Fibroblast of skin of right quadriceps (primary cell): Measurements from ENCODE around the gene SSBP4.

ENCODE experiments used
- DNase-seq: peaks from one replicate; pipeline ENCODE4 v3.0.0-alpha.2; 2013

Gene SSBP4

DNA sequence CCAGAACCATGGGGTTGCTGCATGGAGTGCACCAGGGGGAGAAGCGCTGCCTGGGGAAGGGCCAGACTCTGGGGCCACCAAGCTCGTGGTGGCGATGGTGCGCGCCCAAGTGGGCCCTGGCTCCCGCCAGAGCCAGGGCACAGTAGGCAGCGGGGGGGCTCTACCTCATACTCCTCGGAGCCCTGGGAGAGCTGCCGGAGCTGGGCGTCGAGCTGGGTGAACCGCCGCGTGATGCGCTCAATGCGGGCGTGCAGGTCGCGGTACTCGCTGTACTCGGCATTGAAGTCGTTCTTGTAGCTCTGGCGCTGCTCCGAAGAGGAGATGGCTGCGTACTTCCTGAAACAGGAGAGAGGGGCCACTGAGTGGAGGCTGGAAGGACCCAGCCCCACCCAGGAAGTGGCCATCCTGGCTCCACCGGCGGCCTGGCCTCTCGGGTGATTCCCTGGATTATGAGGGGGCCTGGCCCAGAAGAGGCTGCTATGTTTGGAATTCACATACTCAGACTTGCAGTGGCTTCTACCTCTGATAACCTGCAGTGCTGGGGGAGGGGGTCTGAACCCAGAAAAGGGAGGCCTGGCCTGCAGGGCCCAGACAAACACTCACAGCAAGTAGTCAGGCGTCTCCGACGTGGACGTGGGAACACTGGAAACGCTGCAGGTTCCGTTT is 27.1 kb downstream of the SSBP4 start:
- no peak for DNase-seq

DNA sequence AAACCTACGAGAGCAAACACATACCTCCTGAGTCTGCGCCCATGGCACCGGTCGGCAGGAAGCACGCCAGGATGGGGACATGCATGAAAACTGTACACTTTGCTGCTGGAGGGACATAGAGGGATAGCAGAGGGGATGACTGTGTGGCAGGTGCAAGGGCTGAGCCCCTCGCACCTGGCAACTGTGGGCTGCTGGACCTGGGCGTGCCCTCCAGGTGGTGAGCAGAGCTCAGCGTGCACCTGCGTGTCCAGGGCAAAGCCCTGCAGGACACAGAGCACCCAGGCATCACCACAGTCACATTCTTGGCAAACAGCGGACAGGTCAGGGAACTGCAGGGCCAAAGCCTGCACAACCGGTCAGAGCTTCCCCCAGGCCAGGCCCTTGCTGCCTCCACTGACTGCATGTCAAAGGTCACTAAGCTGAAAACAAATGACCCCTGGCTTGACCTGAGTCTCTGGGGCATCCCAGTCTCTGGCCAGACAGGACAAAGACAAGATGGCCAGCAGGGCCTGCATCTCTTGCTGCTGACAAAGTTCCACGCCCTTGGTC is 27.7 kb downstream of the SSBP4 start:
- DNase-seq = no peak

DNA sequence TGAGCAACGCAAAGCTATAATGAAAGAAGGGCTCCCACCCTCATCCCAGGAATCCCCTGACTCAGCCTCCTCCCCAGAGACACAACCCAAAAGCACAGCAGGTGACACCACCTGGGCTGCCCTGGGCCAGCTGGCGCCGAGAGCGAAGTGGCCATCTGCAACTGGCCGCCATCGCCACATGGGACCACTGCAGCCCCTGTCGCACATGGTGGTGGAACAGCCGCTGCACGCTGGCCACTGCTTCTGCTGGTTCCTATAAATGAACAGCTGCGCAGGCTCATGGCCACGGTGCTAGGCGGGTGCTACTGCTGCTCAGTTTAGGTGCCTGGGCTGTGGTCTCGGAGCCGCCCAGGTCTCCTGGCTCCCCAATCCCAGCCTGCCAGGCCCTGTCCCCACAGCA is 30.4 kb downstream of the SSBP4 start:
- DNase-seq = no peak

DNA sequence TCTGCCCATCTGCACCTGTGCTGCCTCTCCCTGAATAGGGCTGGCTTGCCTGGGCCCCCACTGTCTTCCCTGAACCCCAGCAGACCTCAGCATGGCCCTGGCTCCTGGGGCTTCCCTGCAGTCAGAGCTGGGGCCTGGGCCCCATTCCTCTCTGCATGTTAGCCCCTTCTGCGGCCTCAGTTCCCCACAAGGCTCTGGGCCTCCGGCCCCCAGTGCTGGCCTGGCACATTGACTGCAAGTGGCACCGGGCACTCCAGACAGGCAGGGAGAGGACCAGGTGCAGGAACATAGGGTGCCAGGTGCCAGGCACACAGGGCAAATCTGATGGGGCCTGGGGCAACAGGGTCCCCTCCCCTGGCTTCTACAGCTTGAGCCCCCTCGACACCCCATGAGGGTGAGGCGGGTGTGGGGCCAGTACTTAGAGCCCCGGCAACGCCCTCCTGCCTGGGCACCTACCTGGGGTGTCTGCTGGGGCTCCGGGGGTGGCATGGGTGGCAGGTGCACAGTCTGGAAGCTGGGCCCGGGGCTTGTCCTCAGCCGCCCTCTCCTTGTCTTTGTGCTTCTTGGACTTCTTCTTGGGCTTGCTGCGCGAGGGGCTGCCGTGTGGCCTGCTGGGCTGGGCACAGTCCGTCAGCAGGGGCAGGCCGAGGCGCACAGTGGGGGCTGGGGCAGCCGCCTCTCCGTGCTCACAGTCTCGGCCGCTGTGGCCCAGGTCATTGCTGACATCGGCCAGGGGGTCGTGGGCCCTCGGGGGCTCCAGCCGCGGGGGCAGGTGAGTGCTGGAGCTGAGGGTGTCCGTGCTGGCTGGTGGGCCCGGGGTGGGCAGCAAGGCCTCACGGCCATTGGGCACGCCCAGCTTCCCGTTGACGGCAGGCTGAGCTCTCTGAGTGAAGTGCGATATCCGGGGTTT is 31.1 kb downstream of the SSBP4 start:
- DNase-seq = no peak

DNA sequence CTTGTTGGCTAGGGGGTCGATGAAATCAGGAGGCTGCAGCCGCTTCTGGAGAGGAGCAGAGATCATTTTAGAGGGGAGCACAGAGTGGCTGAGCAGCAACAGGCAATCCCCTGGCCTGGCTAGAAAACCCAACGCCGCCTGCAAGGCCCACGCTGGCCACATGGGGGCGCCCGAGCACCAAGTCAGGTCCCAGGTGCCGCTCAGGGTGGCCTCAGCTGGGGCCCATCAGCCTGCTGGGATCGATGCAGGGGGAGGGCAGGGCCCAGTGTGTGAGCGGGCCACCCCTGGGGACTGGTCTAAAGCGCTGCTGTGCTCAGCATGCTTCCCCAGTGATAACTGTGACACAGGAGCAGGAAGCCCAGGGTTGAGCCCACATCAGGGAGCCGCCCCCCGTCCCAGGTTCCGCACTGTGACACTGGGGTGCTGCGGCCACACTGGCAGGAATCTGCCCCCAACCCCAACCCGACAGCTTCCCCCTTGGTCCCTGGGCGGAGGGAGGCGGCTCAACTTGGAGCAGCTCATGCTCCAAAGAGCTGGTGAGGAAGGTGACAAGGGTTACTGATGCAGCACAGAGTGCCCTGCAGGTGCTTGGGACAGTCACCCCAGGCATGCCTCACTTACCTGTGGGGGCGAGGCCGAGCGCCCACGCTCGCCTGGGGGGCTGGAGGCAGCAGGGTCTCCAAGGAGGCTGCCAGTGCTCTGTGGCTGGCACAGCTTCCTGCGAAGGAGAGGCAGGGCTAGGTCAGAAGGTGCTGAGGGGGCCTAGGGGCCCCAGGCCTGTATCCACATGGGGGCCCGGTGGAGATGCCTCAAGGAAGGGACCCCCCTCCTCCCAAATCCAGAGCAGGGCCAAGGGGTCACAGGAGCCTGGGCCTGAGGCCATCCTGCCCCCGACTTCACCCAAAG is 32.0 kb downstream of the SSBP4 start:
- peak; percentile 68 for DNase-seq

DNA sequence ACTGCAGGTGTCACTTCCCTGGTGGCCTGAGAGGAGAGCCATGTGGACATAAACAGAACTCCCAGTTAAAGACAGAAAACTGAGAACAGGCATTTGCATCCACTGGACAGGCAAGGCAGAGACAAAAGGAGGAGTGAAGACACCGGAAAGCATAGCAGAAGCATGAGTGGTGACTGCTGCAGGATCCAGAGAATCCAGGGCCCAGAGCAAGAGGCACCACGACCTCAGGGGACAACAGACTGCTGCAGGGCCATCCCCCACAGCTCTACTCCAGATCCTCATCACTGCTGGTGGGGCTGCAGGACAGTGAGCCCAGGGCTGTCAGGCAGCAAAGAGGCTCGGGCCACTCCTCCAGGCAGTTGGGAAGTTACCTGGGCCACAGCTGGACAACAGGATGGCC is 33.2 kb downstream of the SSBP4 start:
- DNase-seq = no peak

DNA sequence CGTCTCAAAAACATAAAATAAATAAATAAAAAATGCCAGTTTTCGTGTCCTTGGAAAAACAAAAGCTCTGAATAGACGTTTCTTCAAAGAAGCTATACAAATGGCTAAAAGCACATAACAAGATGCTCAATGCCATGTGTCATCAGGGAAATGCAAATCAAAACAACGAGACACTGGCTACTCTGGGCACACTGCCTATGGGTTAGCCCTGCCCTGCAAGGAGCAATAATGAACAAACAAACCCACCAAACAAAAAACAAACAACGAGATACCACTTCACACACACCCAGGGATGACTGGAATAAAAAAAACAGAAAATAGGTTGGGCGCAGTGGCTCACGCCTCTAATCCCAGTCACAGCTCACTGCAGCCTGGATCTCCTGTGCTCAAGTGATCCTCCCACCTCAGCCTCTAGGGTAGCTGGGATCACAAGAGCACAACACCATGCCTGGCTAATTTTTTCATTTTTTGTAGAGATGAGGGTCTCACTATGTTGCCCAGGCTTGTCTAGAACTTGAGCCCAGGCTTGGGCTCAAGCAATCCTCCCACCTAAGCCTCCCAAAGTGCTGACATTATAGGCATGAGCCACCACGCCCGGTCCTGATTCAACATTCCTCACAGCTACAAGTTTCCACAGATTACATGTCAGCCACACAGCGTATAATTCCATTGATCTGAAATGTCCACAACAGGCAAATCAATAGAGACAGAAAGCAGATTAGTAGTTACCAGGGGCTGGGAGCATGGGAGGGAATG is 34.2 kb downstream of the SSBP4 start:
- no peak for DNase-seq

DNA sequence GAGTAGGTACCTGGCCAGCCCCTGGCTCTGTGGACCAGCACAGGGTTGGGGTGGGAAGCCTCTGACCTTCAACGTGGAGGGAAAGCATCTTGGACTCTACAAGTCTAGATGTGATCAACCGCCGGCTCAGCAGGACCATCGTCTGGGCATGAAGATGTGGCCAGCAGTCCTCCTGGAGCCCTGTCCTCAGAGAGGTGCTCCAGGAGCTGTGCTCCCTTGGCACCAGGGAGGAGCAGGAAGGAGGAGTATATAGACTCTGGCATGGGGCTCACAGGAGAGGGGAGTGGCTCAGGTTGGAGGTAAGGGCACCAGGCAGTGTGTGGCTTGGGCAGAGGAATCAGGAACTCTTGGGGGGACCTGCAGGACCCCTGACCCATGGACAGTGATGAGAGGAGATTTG is 37.1 kb downstream of the SSBP4 start:
- DNase-seq = no peak

DNA sequence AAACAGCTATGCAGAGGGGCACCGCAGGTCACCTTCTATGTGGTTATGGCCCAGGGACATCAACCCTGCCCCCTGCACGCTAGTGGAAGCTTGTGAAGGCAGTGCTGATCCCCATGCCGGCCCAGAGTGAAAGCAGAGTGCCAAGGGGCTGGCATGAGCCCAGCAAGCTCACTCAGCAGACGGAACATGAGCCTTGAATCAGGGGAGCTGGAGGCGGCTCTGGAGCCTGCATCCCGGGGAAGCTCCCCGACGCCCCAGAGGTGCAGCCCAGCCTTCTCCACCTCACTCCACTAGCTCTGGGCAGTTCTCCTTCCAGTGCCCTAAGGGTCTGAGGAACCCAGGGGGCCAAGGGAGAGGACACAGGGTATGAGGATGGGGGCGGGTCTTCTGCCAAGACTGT is 37.8 kb downstream of the SSBP4 start:
- no peak for DNase-seq

DNA sequence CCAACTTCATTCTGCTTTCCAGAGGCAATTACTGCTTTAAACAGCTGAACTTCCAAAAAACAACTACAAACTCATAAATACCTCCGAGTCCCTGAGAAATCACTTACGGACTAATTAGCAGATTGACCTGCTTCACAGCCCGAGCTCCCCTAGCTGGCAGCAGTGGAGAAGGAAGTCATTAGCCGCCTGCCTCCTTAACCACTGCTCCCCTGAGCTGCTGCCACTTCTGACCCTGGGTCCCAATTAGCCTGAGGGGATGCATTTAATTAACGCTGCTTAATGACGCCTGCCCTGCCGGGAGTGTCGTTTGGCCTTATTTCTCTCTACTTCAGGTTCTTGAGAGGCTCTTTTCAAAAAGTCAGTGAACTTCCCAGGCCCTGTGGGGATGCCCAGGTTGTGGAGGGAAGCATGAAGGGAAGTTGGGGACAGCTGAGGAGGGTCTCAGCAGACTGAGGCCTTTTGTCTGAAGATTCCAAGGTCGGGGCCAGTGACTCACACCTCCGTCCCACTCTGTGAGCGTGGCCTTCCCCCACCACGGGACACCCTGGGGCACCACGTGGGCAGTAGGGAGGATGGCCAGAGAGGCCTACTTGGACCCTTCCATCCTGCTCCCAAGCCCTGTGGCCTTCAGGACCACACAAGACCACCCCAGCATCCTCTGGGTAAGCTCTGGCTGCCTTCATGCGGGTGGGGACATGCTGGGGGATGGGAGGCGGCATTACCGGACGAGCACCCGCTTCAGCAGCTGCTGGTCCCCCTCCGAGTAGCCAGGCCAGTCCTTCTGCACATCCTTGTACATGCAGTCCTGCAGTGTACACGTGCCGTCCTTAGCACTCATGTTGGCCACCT is 38.5 kb downstream of the SSBP4 start:
- no peak for DNase-seq

DNA sequence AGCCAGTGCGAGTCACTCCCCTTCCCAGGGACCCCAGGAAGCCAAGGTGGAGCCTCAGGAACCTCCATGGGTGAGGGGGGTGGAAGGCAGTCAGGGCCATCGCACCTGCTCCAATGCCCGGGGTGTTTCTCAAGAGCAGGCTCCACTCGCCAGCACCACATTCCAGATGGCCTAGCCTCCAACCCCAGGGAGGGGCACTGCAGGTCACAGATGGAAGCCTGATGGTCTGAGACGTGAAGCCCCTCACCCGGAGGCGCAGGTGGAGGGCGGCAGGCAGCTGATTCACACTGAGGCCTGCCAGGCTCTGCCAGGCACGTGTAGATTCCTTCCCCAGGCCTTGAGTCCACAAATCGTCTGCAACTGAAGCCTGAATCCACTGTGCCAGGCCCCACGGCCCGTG is 41.7 kb downstream of the SSBP4 start:
- DNase-seq = no peak

DNA sequence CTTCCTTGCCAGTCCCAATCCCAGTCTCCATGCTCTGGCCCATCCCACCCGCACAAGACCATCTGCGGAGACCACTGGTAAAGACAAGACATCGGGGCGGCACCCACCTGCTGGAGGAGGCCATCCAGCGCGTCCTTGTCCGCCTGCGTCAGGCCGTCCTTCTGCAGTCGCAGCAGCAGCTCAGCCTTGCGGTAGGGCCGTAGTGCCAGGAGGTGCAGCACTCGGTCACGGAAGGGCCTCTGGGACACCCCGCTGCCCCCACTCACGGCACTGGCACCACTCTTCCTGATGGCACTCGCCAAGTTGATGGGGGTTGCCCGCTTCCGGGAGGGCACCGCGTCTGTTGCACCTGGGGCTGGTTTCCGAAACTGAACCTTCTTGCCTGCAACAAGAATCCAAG is 42.3 kb downstream of the SSBP4 start:
- DNase-seq = no peak

DNA sequence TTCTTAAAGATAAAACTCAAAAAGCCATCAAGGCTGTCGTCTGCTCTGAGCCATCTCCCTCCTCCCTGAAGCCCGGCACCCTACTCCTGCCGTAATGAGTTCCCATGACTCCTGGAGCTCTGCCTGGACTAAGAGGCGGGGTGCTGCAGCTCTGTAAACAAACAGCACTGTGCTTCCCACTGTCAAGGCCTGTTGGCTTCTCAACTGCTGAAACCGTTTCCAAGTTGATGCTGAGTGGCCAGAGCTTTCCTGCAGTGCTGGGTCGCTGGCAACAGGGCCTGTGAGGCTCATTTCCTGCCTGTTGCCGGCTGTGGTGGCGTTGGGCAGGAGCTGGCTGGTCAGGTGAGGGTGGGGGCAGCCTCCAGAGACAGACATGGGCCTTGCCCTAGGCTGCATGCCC is 45.4 kb downstream of the SSBP4 start:
- peak; percentile 39 for DNase-seq

DNA sequence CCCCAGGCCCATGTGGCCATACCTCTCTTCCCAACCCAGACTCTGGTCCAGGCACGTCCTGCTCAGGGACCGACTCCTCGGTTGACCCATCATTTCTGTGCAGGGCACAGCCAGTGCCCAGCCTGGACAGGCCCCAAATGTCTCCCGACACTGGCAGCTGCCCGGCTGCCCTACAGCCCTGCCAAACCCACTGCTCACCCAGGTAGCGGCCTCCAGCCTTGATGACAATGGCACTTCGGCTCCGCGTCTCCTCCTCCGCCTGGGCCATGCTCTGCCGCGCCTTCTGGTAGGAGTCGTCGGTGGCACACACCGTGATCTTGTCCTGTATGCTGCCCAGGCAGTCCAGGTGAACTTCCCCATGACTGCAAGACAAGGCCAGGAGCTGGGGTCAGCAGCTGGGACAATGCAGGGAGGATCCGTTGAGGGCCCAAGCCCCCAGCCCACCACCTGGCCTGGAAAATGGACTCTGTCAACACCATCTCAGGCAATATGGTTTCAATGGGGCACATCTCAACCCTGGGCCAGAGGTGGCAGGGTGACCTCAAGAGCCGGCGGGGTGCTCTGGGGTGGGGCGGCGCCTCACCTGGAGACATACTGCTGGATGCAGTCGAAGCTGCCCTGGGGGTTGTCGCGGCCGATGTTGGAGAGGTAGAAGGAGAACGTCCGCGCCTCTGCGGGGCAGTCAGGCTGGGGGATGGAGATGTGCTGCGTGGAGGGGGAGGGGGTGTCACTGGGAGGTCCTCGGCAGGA is 46.2 kb downstream of the SSBP4 start:
- no peak for DNase-seq

DNA sequence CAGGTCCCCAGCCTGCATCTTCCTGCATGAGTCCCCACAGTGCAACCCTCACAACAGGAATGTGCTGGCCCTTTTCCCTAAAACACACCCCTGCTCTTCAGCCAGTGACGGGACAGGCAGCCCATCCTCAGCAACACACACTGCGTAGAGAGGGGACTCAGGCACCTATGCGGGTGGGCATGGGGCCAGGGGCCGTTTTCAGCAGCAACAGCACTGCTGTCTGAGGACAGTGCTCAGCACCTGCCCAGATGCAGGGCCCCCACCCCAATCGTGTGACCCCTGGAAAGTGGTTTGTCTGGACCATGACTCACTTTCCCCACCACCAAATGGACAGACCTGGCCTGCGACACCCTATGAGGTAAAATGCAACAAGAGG is 46.8 kb downstream of the SSBP4 start:
- DNase-seq = no peak

DNA sequence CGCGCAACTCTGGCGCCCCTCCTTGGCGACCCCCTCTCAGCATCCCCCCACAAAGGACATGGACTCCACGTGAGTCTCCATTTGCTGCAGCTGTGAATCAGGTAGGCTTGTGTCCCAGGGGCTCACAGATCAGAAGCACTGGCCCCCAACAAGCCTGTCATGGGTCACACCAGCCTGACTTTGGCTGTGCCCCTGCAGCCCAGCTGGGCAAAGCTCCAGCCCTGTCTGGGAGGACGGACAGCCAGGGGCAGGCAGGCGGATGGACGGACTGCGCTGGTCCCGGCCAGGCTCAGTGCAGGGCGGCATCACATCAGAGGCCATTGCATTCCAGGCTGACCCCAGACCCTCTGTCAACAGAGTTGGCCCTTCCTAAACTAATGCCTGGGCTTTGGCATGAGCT is 47.2 kb downstream of the SSBP4 start:
- DNase-seq = no peak

DNA sequence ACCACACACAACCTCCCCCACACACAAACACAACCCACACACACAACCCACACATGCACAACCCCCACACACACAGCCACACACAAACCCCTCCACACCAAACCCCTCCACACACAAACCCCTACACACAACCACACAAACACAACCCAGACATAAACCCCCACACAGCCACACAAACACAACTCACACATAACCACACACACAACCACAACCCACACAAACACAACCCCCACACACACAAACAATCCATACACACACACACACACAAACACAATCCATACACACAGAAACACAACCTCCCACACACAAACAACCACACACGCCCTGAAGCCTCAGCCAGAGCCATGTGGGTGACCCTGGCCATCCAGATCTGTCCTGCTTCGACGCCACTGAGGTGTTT is 48.8 kb downstream of the SSBP4 start:
- DNase-seq = no peak

DNA sequence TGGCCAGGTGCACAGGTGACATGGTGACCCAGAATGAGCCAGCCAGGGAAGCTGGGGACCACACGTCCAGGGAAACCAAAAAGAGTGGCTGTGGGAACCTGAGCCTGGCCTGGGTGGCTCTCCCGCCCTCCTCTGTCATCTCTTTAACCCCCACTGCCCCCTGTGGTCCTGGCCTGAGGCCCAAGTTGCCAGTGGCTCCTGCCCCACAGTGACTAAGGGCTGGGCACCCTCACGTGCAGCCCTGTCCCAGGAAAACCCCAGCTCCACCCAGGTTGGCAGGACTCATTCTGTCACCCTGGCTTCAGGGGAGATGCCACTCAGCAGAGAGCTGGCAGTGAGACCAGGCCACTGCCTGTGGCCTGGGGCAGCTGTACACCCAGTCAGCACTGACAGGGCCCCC is 49.3 kb downstream of the SSBP4 start:
- no peak for DNase-seq

DNA sequence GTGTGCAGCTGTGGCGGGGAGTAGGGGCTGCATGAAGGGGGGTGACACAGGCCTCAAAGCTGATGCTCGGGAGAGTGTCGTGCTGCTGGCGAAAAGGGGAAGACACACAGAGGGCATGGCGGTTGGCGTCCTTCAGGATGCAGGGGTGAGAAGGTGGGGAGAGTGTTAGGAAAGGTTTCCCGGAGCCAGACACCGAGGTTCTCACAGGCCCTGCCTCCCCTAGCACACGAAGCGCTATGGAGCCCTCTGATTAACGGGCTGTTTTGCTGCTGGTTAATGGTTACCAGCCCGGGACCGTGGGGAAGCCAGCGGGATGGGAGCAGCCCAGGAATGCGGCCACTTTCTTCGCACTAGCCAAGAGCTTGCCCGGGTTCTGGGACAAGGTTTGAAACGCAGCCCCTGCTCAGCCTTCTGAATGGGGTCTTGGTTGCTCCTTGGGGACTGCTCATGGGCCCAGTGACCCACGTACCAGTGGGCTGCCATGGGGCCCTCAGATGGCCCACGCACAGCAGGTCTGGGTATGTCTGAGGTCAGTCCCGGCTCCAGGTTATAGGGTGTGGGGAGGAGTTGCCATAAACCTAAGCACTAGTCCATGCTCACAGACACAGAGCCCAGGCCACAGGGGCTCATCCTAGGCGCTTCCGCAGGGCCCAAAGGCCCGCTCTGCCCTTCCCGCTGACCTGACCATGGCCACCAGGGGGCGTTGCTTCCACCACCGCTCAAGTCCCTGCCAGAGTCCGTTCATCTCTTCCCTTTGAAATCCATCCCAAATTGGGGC is 50.1 kb downstream of the SSBP4 start:
- DNase-seq = peak; percentile 53

DNA sequence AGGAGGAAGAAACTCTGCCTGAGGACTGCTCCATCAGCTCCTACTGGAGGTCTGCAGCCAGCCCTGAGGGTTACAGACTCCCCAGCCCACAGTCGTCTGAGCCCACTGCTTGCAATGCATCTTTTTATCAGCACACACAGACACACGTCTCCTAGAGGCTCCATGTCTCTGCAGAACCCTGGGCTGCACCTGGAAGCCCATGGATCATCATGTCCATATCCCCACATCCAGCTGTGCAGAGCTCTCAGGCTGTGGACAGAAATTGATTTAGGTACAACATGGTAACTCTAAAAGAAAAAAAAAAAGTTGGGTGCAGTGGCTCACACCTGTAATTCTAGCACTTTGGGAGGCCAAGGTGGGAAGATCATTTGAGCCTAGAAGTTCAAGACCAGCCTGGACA is 51.6 kb downstream of the SSBP4 start:
- no peak for DNase-seq
